HUES48 (cell line): ENCODE measurements around the gene PTPN1.

Source experiments
- H3K27ac ChIP-seq: one replicate; pipeline ENCODE4 v1.7.0; 2013; ENCODE audit warnings: low read depth, low read length, inconsistent platforms
- H3K27me3 ChIP-seq: 2 replicates; pipeline ENCODE4 v1.6.1; 2013; ENCODE audit warnings: mild to moderate bottlenecking, low read length; ENCODE audit not compliant: control insufficient read depth, insufficient read depth
- H3K36me3 ChIP-seq: 2 replicates; pipeline ENCODE4 v1.6.1; 2013; ENCODE audit warnings: low read length; ENCODE audit not compliant: control insufficient read depth, insufficient read depth
- H3K4me1 ChIP-seq: 2 replicates; pipeline ENCODE4 v1.6.1; 2013; ENCODE audit warnings: mild to moderate bottlenecking, low read length; ENCODE audit not compliant: control insufficient read depth, insufficient read depth
- H3K4me3 ChIP-seq: 2 replicates; pipeline ENCODE4 v1.5.1; 2013; ENCODE audit warnings: mild to moderate bottlenecking, low read depth, low read length
- H3K9ac ChIP-seq: 2 replicates; pipeline ENCODE4 v1.6.1; 2013; ENCODE audit warnings: mild to moderate bottlenecking, low read depth, low read length, moderate library complexity
- H3K9me3 ChIP-seq: 2 replicates; pipeline ENCODE4 v1.6.1; 2013; ENCODE audit warnings: low read length; ENCODE audit not compliant: control insufficient read depth, insufficient read depth

Gene PTPN1

GRCh38 chr20:50633361-50633760 lies 123.2 kb downstream of the PTPN1 start:
- Histone ChIP-seq H3K27me3 (no peaks in the 10 kb centered on the region), H3K36me3 (no peaks in the 10 kb centered on the region), H3K4me3 (no peak overlapping the region), H3K4me1 (peaks cover 21% of the 10 kb centered on the region), H3K9me3 (no peaks in the 10 kb centered on the region), H3K27ac (no peak overlapping the region), H3K9ac (no peak overlapping the region)

GRCh38 chr20:50634191-50634590 lies 124.0 kb downstream of the PTPN1 start:
- Histone ChIP-seq H3K4me3 (no peak overlapping the region), H3K9ac (no peak overlapping the region), H3K36me3 (no peaks in the 10 kb centered on the region), H3K9me3 (no peaks in the 10 kb centered on the region), H3K27ac (no peak overlapping the region), H3K4me1 (peaks cover 25% of the 10 kb centered on the region), H3K27me3 (no peaks in the 10 kb centered on the region)
